Gastrocnemius medialis (tissue), 4 donors: ENCODE measurements around the gene PLCXD1. TPM values are rescaled to one million over a fixed set of nuclear protein-coding genes. Genes with fewer than 3 reads are reported as not detected.

ENCODE experiments used
- ATAC-seq, 2 donors: fragments of 150-250 bp; one replicate each; pipeline ENCODE4 v1.9.1; 2016
- DNase-seq, 2 donors: peaks; one replicate each; pipeline ENCODE4 v3.0.0-alpha.2; 2019
- H3K27ac ChIP-seq, 4 donors: fragments of 200-600 bp; sonication (generic); 1 replicate in 1 of 4; 2 replicates in 3 of 4; pipeline ENCODE4 v1.5.1; 2016 to 2018; ENCODE audit warnings: mild to moderate bottlenecking in 2 of 4, moderate library complexity in 1 of 4
- H3K27me3 ChIP-seq, 3 donors: fragments of 200-600 bp; sonication (generic) in 2 of 3; 1 replicate in 1 of 3; 2 replicates in 2 of 3; pipeline versions ENCODE4 v1.5.1 to v1.6.0; 2016 to 2019; ENCODE audit warnings: mild to moderate bottlenecking in 1 of 3, moderate library complexity in 1 of 3
- H3K36me3 ChIP-seq, 2 donors: fragments of 200-600 bp; sonication (generic) in 1 of 2; one replicate each; pipeline ENCODE4 v1.5.1; 2017 to 2018
- H3K4me1 ChIP-seq, 2 donors: fragments of 200-600 bp; sonication (generic) in 1 of 2; one replicate each; pipeline ENCODE4 v1.5.1; 2016 to 2017; ENCODE audit warnings: mild to moderate bottlenecking in 2 of 2
- H3K4me3 ChIP-seq, 4 donors: fragments of 200-600 bp; sonication (generic) in 3 of 4; 1 replicate in 1 of 4; 2 replicates in 3 of 4; pipeline ENCODE4 v1.5.1; 2016 to 2019; ENCODE audit warnings: mild to moderate bottlenecking in 2 of 4
- H3K9me3 ChIP-seq, 3 donors: fragments of 200-600 bp; sonication (generic) in 2 of 3; 1 replicate in 1 of 3; 2 replicates in 2 of 3; pipeline ENCODE4 v1.5.1; 2016 to 2019
- CTCF ChIP-seq, 5 experiments: fragments of 450-650 bp in 3 of 5; fragments of 200-600 bp in 2 of 5; sonication (generic) in 2 of 5; IDR thresholded peaks in 4 of 5; conservative IDR thresholded peaks in 1 of 5; 1 replicate in 4 of 5; 2 replicates in 1 of 5; pipeline ENCODE4 v1.5.1; 2016 to 2019; ENCODE audit warnings: antibody characterized with exemption in 5 of 5, mild to moderate bottlenecking in 3 of 5, moderate library complexity in 3 of 5
- POLR2A ChIP-seq, 2 donors: fragments of 450-650 bp; IDR thresholded peaks; one replicate each; pipeline ENCODE4 v1.6.1; 2017; ENCODE audit warnings: antibody characterized with exemption in 2 of 2, mild to moderate bottlenecking in 2 of 2, moderate library complexity in 2 of 2
- in situ Hi-C, 4 donors: fragments of 200-750 bp; cut with MboI; loops; one replicate each; pipeline versions ENCODE4 v1.15.0 to v1.8.0; 2017; ENCODE audit warnings: low sequenced_read_pairs in 4 of 4
- intact Hi-C: fragments of 100-400 bp; cut with DNase I; formaldehyde crosslinking; loops from one replicate; pipeline ENCODE4 v1.15.1; 2023; ENCODE audit warnings: low total_unique reads
- total RNA-seq, 4 donors: library from RNA; depleted of rRNA; stranded (reverse); fragments of >200 nt; gene quantifications; one replicate each; pipeline versions ENCODE4 v1.1.0 to v1.2.3, GENCODE V29; 2016

The PLCXD1 gene
- total RNA-seq, 4 donors from 2014 or later = 0.36 to 1.7 (median 0.66) TPM

DNA sequence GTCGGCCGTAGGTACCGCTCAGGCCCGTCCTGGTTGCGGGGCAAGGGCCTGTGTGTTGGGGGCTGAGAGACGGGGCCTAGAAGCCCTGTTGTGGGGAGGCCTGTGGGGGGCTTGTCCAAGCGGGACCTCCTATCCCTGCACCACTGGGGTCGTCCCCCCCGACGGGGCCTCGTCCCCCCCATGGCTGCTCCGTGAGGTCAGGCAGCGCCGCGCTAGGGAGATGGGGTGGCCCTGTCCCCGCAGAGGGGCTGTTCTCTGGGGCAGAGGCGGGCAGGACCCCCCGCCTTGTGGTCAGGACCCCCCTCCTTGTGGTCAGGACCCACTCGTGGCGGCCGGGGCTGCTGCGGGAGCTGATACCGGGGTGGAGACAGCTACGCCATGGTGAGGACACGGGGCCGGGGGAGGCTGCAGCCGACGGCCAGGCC is 49.6 kb downstream of the PLCXD1 start:
- ATAC-seq (no peak), DNase-seq (no peak)
- peaks cover 0 to 4% of the 10 kb centered on the region in 2 donors for H3K4me1 ChIP-seq
- H3K36me3 ChIP-seq = peaks cover 5 to 13% of the 10 kb centered on the region in 2 donors
- H3K4me3 ChIP-seq = peak overlapping the region in 1 of 4 donors; percentile 21
- no peaks in the 10 kb centered on the region for H3K9me3 ChIP-seq
- intact Hi-C loops = no loop called here
- H3K27ac ChIP-seq = no peak overlapping the region
- in situ Hi-C loops = no loop called here
- TF ChIP-seq CTCF (IDR thresholded peaks at IDR 0.05 in 4 of 5, conservative IDR thresholded peaks at IDR 0.05 in 1 of 5) (no peak), POLR2A (IDR thresholded peaks at IDR 0.05) (no peak)
- H3K27me3 ChIP-seq = no peaks in the 10 kb centered on the region

DNA sequence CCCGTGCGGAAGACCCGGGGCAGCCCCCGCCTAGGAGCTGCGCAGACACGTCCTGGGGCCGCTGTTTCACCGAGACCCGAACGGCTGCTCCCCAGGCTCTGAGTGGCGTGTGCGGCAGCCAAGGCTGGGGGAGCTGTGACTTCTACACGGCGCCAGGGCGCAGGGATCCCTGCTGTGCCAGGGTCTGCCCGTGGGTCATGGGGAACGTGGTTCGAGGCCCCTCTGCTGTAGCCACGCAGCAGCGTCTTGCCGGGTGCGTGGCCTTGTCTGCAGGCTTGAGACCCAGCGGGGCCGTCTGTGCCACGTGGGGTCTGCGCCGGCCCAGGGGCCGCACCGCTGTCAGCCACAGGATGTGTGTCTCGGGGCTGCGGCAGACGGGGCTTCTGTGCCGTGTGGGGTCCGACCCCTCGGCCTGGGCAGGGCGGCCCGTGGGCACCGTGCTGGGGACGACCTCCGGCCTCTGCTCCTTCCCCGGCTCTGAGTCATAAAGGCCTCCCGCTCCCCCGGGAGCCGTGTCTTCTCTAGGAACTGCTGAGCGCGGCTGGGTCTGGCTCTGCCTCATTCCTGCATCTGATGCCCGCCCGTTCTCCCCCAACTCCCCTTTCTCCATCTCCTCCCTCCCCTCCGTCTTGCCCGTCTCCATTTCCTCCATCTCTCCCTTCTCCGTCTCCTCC is 50.1 kb downstream of the PLCXD1 start:
- Histone ChIP-seq H3K4me1 (peaks cover 0 to 4% of the 10 kb centered on the region in 2 donors), H3K36me3 (peaks cover 5 to 13% of the 10 kb centered on the region in 2 donors), H3K27me3 (no peaks in the 10 kb centered on the region), H3K27ac (no peak overlapping the region), H3K9me3 (no peaks in the 10 kb centered on the region), H3K4me3 (peak overlapping the region; percentile 11 to 31 (median 18))
- in situ Hi-C loops (no loop called here), intact Hi-C loops (no loop called here)
- no peak for TF ChIP-seq CTCF (IDR thresholded peaks at IDR 0.05 in 4 of 5, conservative IDR thresholded peaks at IDR 0.05 in 1 of 5)
- no peak for TF ChIP-seq POLR2A (IDR thresholded peaks at IDR 0.05)
- peak; percentile 23 to 50 for ATAC-seq
- no peak for DNase-seq

- no peak for TF ChIP-seq CTCF (IDR thresholded peaks at IDR 0.05 in 4 of 5, conservative IDR thresholded peaks at IDR 0.05 in 1 of 5)
- no peak for TF ChIP-seq POLR2A (IDR thresholded peaks at IDR 0.05)
- H3K27me3 ChIP-seq = no peaks in the 10 kb centered on the region
- no peaks in the 10 kb centered on the region for H3K9me3 ChIP-seq
- peak overlapping the region in 1 of 4 donors; percentile 11 for H3K4me3 ChIP-seq
- H3K36me3 ChIP-seq = peaks cover 5 to 17% of the 10 kb centered on the region in 2 donors
- in situ Hi-C loops (no loop called here), intact Hi-C loops (no loop called here)
- DNase-seq (no peak), ATAC-seq (peak in 1 of 2 donors; percentile 17)
- peaks cover 0 to 4% of the 10 kb centered on the region in 2 donors for H3K4me1 ChIP-seq
- H3K27ac ChIP-seq = no peak overlapping the region
These were observed 50.8 kb downstream of the PLCXD1 start for GRCh38 chrX:331825-332495.

DNA sequence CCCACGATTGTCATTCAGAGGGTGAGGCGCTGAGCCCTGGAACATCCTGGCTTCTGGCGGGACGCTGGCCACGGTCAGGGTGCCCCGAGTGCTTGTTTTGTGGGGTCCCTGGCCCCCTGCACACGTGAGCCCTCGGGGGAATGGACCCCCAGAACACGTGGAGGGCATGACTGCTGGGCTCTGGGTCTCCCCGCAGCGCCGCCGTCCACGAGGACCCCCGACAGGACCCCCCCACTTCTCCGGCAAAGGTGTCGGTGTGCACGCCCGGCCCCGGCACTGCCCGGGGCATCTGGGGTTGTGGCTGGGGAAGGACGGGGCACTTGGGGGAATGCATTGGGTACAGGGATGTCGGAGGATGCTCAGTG is 51.3 kb downstream of the PLCXD1 start:
- no peaks in the 10 kb centered on the region for H3K27me3 ChIP-seq
- peaks cover 5 to 20% of the 10 kb centered on the region in 2 donors for H3K36me3 ChIP-seq
- no peak for ATAC-seq
- no peaks in the 10 kb centered on the region for H3K9me3 ChIP-seq
- in situ Hi-C loops = no loop called here
- H3K4me3 ChIP-seq = no peak overlapping the region
- no peak for TF ChIP-seq CTCF (IDR thresholded peaks at IDR 0.05 in 4 of 5, conservative IDR thresholded peaks at IDR 0.05 in 1 of 5)
- no peak for TF ChIP-seq POLR2A (IDR thresholded peaks at IDR 0.05)
- intact Hi-C loops = no loop called here
- H3K27ac ChIP-seq = no peak overlapping the region
- DNase-seq = no peak
- peaks cover 0 to 4% of the 10 kb centered on the region in 2 donors for H3K4me1 ChIP-seq
